Fibroblast of lung (primary cell): ENCODE measurements around the gene TSPAN5. TPM values are rescaled to one million over a fixed set of nuclear protein-coding genes. Genes with fewer than 3 reads are reported as not detected.

Source experiments
- DNase-seq, 2 donors: peaks; one replicate each; pipeline versions ENCODE4 v3.0.0 to v3.0.0-alpha.2; 2010; ENCODE audit warnings: low read depth in 2 of 2
- H2AFZ ChIP-seq: 2 replicates; pipeline ENCODE4 v1.5.1; 2012; ENCODE audit warnings: low read length, control low read depth, inconsistent platforms
- H3K27ac ChIP-seq: 2 replicates; pipeline ENCODE4 v1.5.1; 2011; ENCODE audit warnings: low read length, control low read depth; ENCODE audit not compliant: insufficient read depth
- H3K27me3 ChIP-seq: 2 replicates; pipeline ENCODE4 v1.5.1; 2011; ENCODE audit warnings: mild to moderate bottlenecking, low read length; ENCODE audit not compliant: control insufficient read depth, insufficient read depth
- H3K36me3 ChIP-seq: 2 replicates; pipeline ENCODE4 v1.5.1; 2011; ENCODE audit warnings: low read length; ENCODE audit not compliant: control insufficient read depth, insufficient read depth
- H3K4me1 ChIP-seq: 2 replicates; pipeline ENCODE4 v1.5.1; 2011; ENCODE audit warnings: low read length; ENCODE audit not compliant: control insufficient read depth, insufficient read depth; ENCODE audit errors: extremely low read depth
- H3K4me2 ChIP-seq: 2 replicates; pipeline ENCODE4 v1.5.1; 2011; ENCODE audit warnings: low read length, control low read depth; ENCODE audit not compliant: insufficient read depth; ENCODE audit errors: extremely low read depth
- H3K4me3 ChIP-seq, 4 experiments: fragments of 200-600 bp in 1 of 4; sonication (generic) in 1 of 4; replicated peaks in 1 of 4; 2 replicates each; pipeline ENCODE4 v1.5.1; 2011 to 2016; ENCODE audit warnings: low read length in 4 of 4, low read depth in 3 of 4, mild to moderate bottlenecking in 3 of 4, control low read depth in 2 of 4, inconsistent platforms in 1 of 4, mixed read lengths in 1 of 4; ENCODE audit not compliant: insufficient read depth in 1 of 4; ENCODE audit errors: control extremely low read depth in 1 of 4
- H3K79me2 ChIP-seq: 2 replicates; pipeline ENCODE4 v1.5.1; 2012; ENCODE audit warnings: mild to moderate bottlenecking, low read length, inconsistent platforms; ENCODE audit not compliant: control insufficient read depth, insufficient read depth
- H3K9ac ChIP-seq: 2 replicates; pipeline ENCODE4 v1.5.1; 2011; ENCODE audit warnings: mild to moderate bottlenecking, low read length, control low read depth; ENCODE audit not compliant: insufficient read depth
- H3K9me3 ChIP-seq: 2 replicates; pipeline ENCODE4 v1.5.1; 2012; ENCODE audit warnings: low read depth, low read length; ENCODE audit not compliant: control insufficient read depth, insufficient read depth
- H4K20me1 ChIP-seq: 2 replicates; pipeline ENCODE4 v1.5.1; 2011; ENCODE audit warnings: low read length; ENCODE audit not compliant: control insufficient read depth, insufficient read depth; ENCODE audit errors: extremely low read depth
- CTCF ChIP-seq, 2 donors: IDR thresholded peaks in 1 of 2; conservative IDR thresholded peaks in 1 of 2; 1 replicate in 1 of 2; 2 replicates in 1 of 2; pipeline ENCODE4 v1.5.1; 2011 to 2012; ENCODE audit warnings: low read length in 2 of 2, control low read depth in 1 of 2, inconsistent platforms in 1 of 2, low read depth in 1 of 2, mild to moderate bottlenecking in 1 of 2
- EZH2 ChIP-seq: IDR thresholded peaks from 2 replicates; pipeline ENCODE4 v1.5.1; 2012; ENCODE audit warnings: low read length, control low read depth, mild to moderate bottlenecking; ENCODE audit errors: missing control alignments
- polyA plus RNA-seq, 2 donors: library from polyadenylated mRNA; depleted of rRNA in 1 of 2; stranded (reverse) in 1 of 2; unstranded in 1 of 2; fragments of >200 nt; gene quantifications; 2 replicates each; pipeline ENCODE4 v1.2.1, GENCODE V29; 2011 to 2012; ENCODE audit warnings: missing spikeins in 1 of 2
- total RNA-seq: library from RNA; depleted of rRNA; stranded (reverse); fragments of >200 nt; gene quantifications from 2 replicates; pipeline ENCODE4 v1.2.1, GENCODE V29; 2014

TSPAN5 gene
- total and polyA plus RNA-seq, 2 donors (not counting 1 experiment from before 2014, with no cell fraction given), result 109 to 129 TPM

- no peaks in the 10 kb centered on the region for H3K36me3 ChIP-seq
- no peak for DNase-seq
- H3K4me1 ChIP-seq, result peaks cover 2% of the 10 kb centered on the region
- H3K9ac ChIP-seq, result no peak overlapping the region
- no peak overlapping the region for H3K27ac ChIP-seq
- no peak overlapping the region for H2AFZ ChIP-seq
- no peaks in the 10 kb centered on the region for H4K20me1 ChIP-seq
- no peak overlapping the region for H3K4me3 ChIP-seq
- H3K9me3 ChIP-seq, result no peaks in the 10 kb centered on the region
- H3K79me2 ChIP-seq, result peaks cover 38% of the 10 kb centered on the region
- no peaks in the 10 kb centered on the region for H3K27me3 ChIP-seq
- TF ChIP-seq EZH2 (no peak), CTCF (conservative IDR thresholded peaks at IDR 0.05 in 1 of 2, IDR thresholded peaks at IDR 0.05 in 1 of 2; ENCODE audit: low read depth in 1 of 2, low read length in 2 of 2) (no peak)
- no peak overlapping the region for H3K4me2 ChIP-seq
These were observed 128.3 kb downstream of the TSPAN5 start for GRCh38 chr4:98529970-98530569.

GRCh38 chr4:98528882-98529281 lies 129.5 kb downstream of the TSPAN5 start:
- Histone ChIP-seq H3K9ac (no peak overlapping the region), H3K79me2 (peaks cover 49% of the 10 kb centered on the region), H3K36me3 (no peaks in the 10 kb centered on the region), H3K4me2 (no peak overlapping the region), H3K4me3 (no peak overlapping the region), H2AFZ (no peak overlapping the region), H3K9me3 (no peaks in the 10 kb centered on the region), H3K27me3 (no peaks in the 10 kb centered on the region), H3K4me1 (peaks cover 2% of the 10 kb centered on the region), H3K27ac (no peak overlapping the region), H4K20me1 (no peaks in the 10 kb centered on the region)
- TF ChIP-seq EZH2, result no peak
- no peak for TF ChIP-seq CTCF (conservative IDR thresholded peaks at IDR 0.05 in 1 of 2, IDR thresholded peaks at IDR 0.05 in 1 of 2; ENCODE audit: low read depth in 1 of 2, low read length in 2 of 2)
- peak in 1 of 2 donors; percentile 93 for DNase-seq

- H3K9me3 ChIP-seq, result no peaks in the 10 kb centered on the region
- H3K4me2 ChIP-seq, result no peak overlapping the region
- no peak for DNase-seq
- peaks cover 52% of the 10 kb centered on the region for H3K79me2 ChIP-seq
- no peak overlapping the region for H3K9ac ChIP-seq
- no peak for TF ChIP-seq CTCF (conservative IDR thresholded peaks at IDR 0.05 in 1 of 2, IDR thresholded peaks at IDR 0.05 in 1 of 2; ENCODE audit: low read depth in 1 of 2, low read length in 2 of 2)
- TF ChIP-seq EZH2, result no peak
- no peaks in the 10 kb centered on the region for H4K20me1 ChIP-seq
- H3K4me3 ChIP-seq, result no peak overlapping the region
- H3K4me1 ChIP-seq, result peaks cover 2% of the 10 kb centered on the region
- no peak overlapping the region for H3K27ac ChIP-seq
- no peaks in the 10 kb centered on the region for H3K36me3 ChIP-seq
- no peak overlapping the region for H2AFZ ChIP-seq
- no peaks in the 10 kb centered on the region for H3K27me3 ChIP-seq
These were observed 130.7 kb downstream of the TSPAN5 start for GRCh38 chr4:98527534-98528269.
